Measurements from ENCODE around the gene CPZ.

The CPZ gene

DNA sequence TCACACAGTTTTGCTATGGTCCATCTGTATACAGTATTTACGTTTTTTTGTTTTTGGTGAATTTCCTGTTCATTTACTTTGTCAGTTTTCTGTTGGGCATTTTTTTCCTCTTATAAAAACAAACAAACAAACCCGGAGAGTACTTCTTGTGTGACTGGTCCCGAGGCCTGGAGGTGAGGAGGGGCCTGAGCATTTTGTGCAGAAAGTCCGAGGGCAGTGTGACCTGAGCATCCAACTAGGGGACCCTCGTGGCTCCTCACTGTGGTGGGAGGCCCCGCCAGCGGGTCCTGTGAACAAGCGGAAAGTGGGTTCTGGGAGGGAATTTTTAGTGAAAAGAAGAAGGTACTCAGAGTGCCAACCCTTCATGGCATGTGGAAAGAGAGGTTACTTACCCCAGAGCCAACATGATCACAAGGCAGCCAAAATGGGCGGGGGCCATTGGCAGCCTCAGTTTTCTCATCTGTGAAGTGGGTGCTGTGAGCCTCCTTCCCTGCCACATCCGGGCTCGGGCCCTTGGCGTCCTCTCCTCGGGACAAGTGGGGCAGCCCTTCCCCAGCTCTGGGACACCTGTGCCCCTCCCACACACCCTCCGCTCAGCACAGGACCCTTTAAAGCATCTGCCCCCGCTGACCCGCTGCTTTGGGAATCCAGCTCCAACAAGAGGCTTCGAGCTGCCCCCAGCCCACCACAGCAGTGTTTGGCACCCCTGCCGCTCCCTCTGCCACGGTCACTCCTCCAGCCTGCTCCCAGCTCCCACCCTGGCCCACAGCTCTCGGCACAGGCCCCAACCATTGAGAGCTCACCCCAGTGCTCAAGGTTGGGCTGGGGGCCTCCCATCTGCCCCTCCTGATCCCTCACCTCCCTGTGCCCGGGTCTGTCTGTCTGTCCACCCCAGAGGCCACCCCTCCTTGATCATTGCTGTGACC is 35.2 kb upstream of the CPZ start:
- WGBS, 2 experiments = 92 to 93% methylated on average over 21 of the region's 21 CpGs
- H3K27ac ChIP-seq (ENCODE audit: insufficient read depth, low read depth, low read length, poor library complexity, severe bottlenecking) = no peak overlapping the region
- peaks cover 14% of the 10 kb centered on the region for H3K4me1 ChIP-seq (ENCODE audit: control insufficient read depth, insufficient read depth, low read length)
- no peaks in the 10 kb centered on the region for H3K9me3 ChIP-seq (ENCODE audit: control insufficient read depth, low read length)
- no peaks in the 10 kb centered on the region for H3K36me3 ChIP-seq (ENCODE audit: control insufficient read depth, insufficient read depth, low read length)
- H3K27me3 ChIP-seq (ENCODE audit: control insufficient read depth, insufficient read depth, low read length, poor library complexity, severe bottlenecking) = no peaks in the 10 kb centered on the region
- no peak overlapping the region for H3K4me3 ChIP-seq (ENCODE audit: insufficient read depth, low read depth, low read length)

GRCh38 chr4:8558080-8558960 is 34.2 kb upstream of the CPZ start:
- H3K4me1 ChIP-seq (ENCODE audit: control insufficient read depth, insufficient read depth, low read length) = peaks cover 14% of the 10 kb centered on the region
- H3K27me3 ChIP-seq (ENCODE audit: control insufficient read depth, insufficient read depth, low read length, poor library complexity, severe bottlenecking) = no peaks in the 10 kb centered on the region
- no peaks in the 10 kb centered on the region for H3K9me3 ChIP-seq (ENCODE audit: control insufficient read depth, low read length)
- WGBS, 2 experiments = 92 to 93% methylated on average over 21 of the region's 21 CpGs
- no peak overlapping the region for H3K27ac ChIP-seq (ENCODE audit: insufficient read depth, low read depth, low read length, poor library complexity, severe bottlenecking)
- no peaks in the 10 kb centered on the region for H3K36me3 ChIP-seq (ENCODE audit: control insufficient read depth, insufficient read depth, low read length)
- H3K4me3 ChIP-seq (ENCODE audit: insufficient read depth, low read depth, low read length) = no peak overlapping the region

- no peaks in the 10 kb centered on the region for H3K27me3 ChIP-seq (ENCODE audit: control insufficient read depth, insufficient read depth, low read length, poor library complexity, severe bottlenecking)
- H3K36me3 ChIP-seq (ENCODE audit: control insufficient read depth, insufficient read depth, low read length) = no peaks in the 10 kb centered on the region
- H3K4me1 ChIP-seq (ENCODE audit: control insufficient read depth, insufficient read depth, low read length) = peaks cover 14% of the 10 kb centered on the region
- H3K9me3 ChIP-seq (ENCODE audit: control insufficient read depth, low read length) = no peaks in the 10 kb centered on the region
- no peak overlapping the region for H3K27ac ChIP-seq (ENCODE audit: insufficient read depth, low read depth, low read length, poor library complexity, severe bottlenecking)
- no peak overlapping the region for H3K4me3 ChIP-seq (ENCODE audit: insufficient read depth, low read depth, low read length)
- WGBS, 2 experiments = 93 to 95% methylated on average over 11 of the region's 11 CpGs
Measured at GRCh38 chr4:8559011-8559410, 33.6 kb upstream of the CPZ start.

- 91 to 93% methylated on average over 12 of the region's 12 CpGs for WGBS, 2 experiments
- Histone ChIP-seq H3K27ac (ENCODE audit: insufficient read depth, low read depth, low read length, poor library complexity, severe bottlenecking) (no peak overlapping the region), H3K4me3 (ENCODE audit: insufficient read depth, low read depth, low read length) (no peak overlapping the region), H3K9me3 (ENCODE audit: control insufficient read depth, low read length) (no peaks in the 10 kb centered on the region), H3K36me3 (ENCODE audit: control insufficient read depth, insufficient read depth, low read length) (no peaks in the 10 kb centered on the region), H3K27me3 (ENCODE audit: control insufficient read depth, insufficient read depth, low read length, poor library complexity, severe bottlenecking) (no peaks in the 10 kb centered on the region), H3K4me1 (ENCODE audit: control insufficient read depth, insufficient read depth, low read length) (peaks cover 9% of the 10 kb centered on the region)
Measured at GRCh38 chr4:8559524-8560264, 32.9 kb upstream of the CPZ start.

GRCh38 chr4:8560265-8561047 is 32.1 kb upstream of the CPZ start:
- 79 to 81% methylated on average over 16 of the region's 16 CpGs for WGBS, 2 experiments
- Histone ChIP-seq H3K4me1 (ENCODE audit: control insufficient read depth, insufficient read depth, low read length) (peaks cover 6% of the 10 kb centered on the region), H3K4me3 (ENCODE audit: insufficient read depth, low read depth, low read length) (no peak overlapping the region), H3K36me3 (ENCODE audit: control insufficient read depth, insufficient read depth, low read length) (no peaks in the 10 kb centered on the region), H3K27me3 (ENCODE audit: control insufficient read depth, insufficient read depth, low read length, poor library complexity, severe bottlenecking) (no peaks in the 10 kb centered on the region), H3K9me3 (ENCODE audit: control insufficient read depth, low read length) (no peaks in the 10 kb centered on the region), H3K27ac (ENCODE audit: insufficient read depth, low read depth, low read length, poor library complexity, severe bottlenecking) (no peak overlapping the region)

- H3K27ac ChIP-seq (ENCODE audit: insufficient read depth, low read depth, low read length, poor library complexity, severe bottlenecking) = no peak overlapping the region
- no peak overlapping the region for H3K4me3 ChIP-seq (ENCODE audit: insufficient read depth, low read depth, low read length)
- no peaks in the 10 kb centered on the region for H3K27me3 ChIP-seq (ENCODE audit: control insufficient read depth, insufficient read depth, low read length, poor library complexity, severe bottlenecking)
- no peaks in the 10 kb centered on the region for H3K36me3 ChIP-seq (ENCODE audit: control insufficient read depth, insufficient read depth, low read length)
- peaks cover 11% of the 10 kb centered on the region for H3K4me1 ChIP-seq (ENCODE audit: control insufficient read depth, insufficient read depth, low read length)
- no CpG with 5 or more reads among the region's 1 CpG for WGBS, 2 experiments
- H3K9me3 ChIP-seq (ENCODE audit: control insufficient read depth, low read length) = no peaks in the 10 kb centered on the region
Measured at GRCh38 chr4:8564595-8564994, 28.0 kb upstream of the CPZ start.

DNA sequence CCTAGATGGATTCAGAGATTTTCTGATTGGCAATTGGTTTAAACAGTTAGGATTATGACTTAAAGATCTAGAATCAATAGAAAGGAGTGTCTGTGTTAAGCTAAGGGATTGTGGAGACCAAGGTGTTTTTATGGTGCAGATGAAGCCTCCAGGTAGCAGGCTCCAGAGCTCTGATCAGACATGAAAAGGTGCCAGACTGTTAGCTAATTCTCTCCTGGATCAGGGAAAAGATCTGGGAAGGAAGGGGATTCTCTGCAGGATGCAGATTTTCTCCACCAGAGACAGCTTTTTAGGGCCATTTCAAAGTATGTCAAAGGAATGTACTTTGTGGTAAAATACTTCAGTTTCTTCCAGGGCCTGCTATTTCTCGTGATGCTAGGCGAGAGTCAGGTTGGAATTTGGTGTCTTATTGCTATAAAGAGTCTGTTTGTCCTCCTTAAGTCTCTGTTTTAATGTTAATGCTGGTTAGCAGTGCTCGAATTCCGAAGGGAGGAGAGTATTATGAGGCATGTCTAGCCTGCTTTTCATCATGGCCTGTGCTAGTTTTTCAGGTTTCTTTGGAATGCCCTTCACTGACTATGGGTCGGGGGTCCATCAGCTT is 24.4 kb upstream of the CPZ start:
- Histone ChIP-seq H3K27ac (ENCODE audit: insufficient read depth, low read depth, low read length, poor library complexity, severe bottlenecking) (no peak overlapping the region), H3K4me3 (ENCODE audit: insufficient read depth, low read depth, low read length) (no peak overlapping the region)

DNA sequence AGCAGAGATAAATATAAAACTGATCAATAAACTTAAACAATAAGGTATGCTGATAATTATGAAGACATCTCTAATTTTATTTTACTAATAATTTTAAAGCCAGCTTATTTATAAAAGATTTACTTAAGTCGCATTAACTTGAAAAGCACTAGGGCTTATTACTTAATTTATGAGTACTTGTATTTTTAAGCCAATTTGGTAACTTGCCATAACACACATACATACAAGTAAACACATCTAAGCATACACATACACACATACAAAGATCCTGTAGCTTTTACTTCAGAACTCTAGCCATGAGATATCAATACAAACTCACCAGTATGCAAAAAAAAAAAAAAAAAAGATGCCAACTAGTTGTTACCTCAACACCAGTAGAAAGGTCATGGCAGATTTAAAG is 22.4 kb upstream of the CPZ start:
- no CpG with 5 or more reads among the region's 1 CpG for WGBS, 2 experiments

More for the DNA sequence above, 24.4 kb upstream of the CPZ start:
- no peaks in the 10 kb centered on the region for H3K36me3 ChIP-seq (ENCODE audit: control insufficient read depth, insufficient read depth, low read length)
- 22 to 29% methylated on average over 5 of the region's 5 CpGs for WGBS, 2 experiments
- peaks cover 5% of the 10 kb centered on the region for H3K4me1 ChIP-seq (ENCODE audit: control insufficient read depth, insufficient read depth, low read length)
- H3K27me3 ChIP-seq (ENCODE audit: control insufficient read depth, insufficient read depth, low read length, poor library complexity, severe bottlenecking) = no peaks in the 10 kb centered on the region
- no peaks in the 10 kb centered on the region for H3K9me3 ChIP-seq (ENCODE audit: control insufficient read depth, low read length)

More for the DNA sequence above, 22.4 kb upstream of the CPZ start:
- peaks cover 5% of the 10 kb centered on the region for H3K4me1 ChIP-seq (ENCODE audit: control insufficient read depth, insufficient read depth, low read length)
- no peaks in the 10 kb centered on the region for H3K36me3 ChIP-seq (ENCODE audit: control insufficient read depth, insufficient read depth, low read length)
- no peaks in the 10 kb centered on the region for H3K9me3 ChIP-seq (ENCODE audit: control insufficient read depth, low read length)
- no peak overlapping the region for H3K4me3 ChIP-seq (ENCODE audit: insufficient read depth, low read depth, low read length)
- H3K27ac ChIP-seq (ENCODE audit: insufficient read depth, low read depth, low read length, poor library complexity, severe bottlenecking) = no peak overlapping the region
- no peaks in the 10 kb centered on the region for H3K27me3 ChIP-seq (ENCODE audit: control insufficient read depth, insufficient read depth, low read length, poor library complexity, severe bottlenecking)

Measured in ectodermal cell (in vitro differentiated cells).